Superior temporal gyrus (tissue), 1 donor: ENCODE data around the gene MYBPH.
A peak's percentile ranks its signal among the peaks of the same experiment; 100 is the strongest.

ENCODE experiments used
- DNase-seq: peaks from one replicate; pipeline ENCODE4 v3.0.0-alpha.2; 2016; ENCODE audit errors: extremely low spot score

MYBPH gene

DNA sequence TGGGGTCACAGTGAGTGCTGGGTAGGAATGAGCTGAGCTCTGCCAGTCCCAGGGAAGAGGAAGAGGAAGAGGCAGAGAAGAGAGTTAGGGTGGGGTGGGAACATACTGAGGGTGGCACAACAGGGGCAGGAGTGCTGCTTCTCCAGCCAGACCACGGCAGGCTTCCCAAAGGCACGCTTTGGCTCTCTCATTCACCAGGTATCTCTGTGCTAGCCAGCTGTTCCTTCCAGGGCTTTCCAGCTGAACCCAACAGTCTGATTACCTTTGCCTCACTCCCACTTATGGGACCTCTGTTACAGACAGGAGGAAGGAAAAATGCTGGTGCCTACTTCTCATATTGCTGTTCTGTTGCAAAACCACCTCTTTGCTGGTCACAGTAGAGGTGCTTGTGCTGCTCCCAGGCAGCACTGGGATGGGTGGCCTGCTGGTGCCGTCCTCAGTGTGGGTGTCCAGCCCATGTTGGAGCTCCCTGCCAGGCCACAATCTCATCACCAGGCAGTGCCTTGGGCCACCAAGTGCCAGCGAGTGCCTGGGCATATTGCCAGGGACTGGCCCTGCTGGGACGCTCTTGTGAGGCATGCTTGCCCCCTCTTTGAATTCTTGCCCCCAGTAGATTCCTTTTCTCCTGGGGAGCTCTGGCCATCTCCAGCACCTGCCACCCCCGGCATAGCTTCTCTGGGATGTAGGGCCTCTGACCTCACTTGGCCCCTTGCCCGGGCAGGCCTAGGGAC, 46.0 kb downstream of the MYBPH start:
- DNase-seq, result peak; percentile 95

DNA sequence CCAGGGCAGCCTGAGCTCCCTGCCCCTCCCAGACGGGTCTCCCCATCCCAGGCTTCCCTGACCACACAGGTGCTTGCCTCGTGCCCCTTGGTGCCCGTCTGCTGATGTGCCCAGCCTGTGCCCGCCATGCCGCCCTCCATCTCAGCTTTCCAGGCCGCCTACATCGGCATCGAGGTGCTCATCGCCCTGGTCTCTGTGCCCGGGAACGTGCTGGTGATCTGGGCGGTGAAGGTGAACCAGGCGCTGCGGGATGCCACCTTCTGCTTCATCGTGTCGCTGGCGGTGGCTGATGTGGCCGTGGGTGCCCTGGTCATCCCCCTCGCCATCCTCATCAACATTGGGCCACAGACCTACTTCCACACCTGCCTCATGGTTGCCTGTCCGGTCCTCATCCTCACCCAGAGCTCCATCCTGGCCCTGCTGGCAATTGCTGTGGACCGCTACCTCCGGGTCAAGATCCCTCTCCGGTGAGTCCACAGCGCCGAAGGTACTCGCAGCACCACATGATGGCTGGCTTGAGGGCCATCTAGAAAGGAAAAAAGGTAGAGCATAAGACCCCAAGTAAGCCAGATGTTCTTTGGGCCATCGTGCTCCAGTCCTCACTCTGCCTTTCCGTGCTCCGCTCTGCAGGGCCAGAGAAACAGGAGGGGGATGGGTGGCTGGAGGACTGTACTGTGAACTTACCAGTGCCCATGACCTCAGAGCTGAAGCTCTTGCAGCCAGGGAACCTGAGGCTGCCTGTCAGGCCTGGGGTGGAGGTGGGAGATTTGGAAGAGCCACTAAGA, 46.7 kb downstream of the MYBPH start:
- peak; percentile 74 for DNase-seq

DNA sequence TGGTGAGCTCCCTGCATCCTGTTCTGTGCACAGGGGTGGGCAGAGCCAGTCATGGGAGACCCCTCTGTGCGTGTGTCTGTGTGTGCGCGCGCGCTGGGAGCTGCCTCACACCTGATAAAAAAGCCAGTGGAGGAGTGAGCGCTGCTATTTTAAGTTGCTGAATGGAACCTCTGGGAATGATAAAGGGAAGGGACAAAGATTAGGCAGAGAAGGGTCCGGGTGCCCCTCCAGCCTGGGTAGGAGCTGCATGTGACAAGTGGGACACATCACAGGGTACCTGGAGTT, 47.3 kb downstream of the MYBPH start:
- no peak for DNase-seq

DNA sequence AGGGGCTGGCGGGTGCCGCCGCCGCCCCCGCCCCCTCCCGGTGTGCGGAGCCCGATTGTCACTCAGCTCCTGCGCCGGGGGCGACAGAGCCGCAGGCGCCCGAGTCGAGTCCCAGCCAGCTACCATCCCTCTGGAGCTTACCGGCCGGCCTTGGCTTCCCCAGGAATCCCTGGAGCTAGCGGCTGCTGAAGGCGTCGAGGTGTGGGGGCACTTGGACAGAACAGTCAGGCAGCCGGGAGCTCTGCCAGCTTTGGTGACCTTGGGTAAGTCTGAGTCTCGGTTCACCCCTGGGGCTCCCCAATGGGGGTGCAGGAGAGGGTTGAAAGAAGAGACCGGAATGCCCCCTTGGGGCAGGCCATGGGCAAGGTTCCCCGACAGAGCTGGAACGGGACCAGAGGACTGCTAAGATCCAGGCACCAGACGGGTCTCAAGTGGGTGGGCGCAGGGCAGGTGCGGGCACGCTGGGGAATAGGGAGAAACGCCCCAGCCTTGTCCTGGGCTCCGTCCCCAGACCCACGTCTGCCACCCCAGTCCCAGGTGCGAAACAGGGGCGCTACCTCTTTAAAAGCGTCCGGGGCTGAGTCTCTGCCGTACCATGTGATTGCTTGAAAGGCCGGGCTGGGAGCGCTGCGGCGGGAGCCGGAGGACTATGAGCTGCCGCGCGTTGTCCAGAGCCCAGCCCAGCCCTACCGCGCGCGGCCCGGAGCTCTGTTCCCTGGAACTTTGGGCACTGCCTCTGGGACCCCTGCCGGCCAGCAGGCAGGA, 47.8 kb downstream of the MYBPH start, which contains the start of gene ADORA1:
Gene ADORA1 (plus strand): TSS at position 61 of the 765 bp plus-strand sequence. CDS start 1,116 bp downstream, outside the sequence.
- peak; percentile 88 for DNase-seq

DNA sequence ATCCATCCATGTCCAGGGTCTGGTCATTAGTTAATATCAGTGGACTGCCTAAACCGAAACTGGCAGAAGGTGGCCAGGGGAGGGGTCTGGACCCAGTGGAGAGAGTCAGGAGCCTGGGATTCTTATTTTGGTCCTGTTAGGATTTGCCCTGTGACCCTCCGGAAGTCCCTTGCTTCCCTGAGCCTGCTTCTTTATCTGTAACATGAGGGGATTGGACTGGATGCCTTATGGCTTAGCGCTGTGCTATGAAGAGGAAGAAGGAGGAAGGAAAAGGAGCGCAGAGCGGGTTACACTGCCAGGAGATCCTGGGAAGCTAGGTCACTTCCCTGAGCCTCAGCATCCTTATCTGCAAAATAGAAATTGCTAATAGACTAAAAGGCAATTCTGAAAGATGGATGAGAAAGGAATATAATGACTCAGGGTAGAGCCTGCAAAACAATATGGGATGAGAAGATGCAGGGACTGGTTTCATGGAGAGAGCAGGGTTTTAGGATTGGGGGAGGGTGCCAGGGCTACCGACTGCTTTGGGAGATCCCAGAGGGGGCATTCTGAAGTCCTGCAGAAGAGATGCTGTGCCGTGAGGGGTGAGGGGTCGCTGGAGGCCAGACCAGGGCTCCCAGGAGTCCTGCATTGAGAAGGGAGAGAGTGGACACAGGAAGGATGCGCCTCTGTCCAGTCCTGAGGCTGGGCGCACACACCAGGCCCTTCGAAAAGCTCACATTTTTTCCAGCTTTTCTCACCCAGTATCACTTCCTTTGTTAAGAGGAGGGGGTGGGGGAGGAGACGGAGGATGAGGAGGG, 48.6 kb downstream of the MYBPH start:
- DNase-seq, result no peak

DNA sequence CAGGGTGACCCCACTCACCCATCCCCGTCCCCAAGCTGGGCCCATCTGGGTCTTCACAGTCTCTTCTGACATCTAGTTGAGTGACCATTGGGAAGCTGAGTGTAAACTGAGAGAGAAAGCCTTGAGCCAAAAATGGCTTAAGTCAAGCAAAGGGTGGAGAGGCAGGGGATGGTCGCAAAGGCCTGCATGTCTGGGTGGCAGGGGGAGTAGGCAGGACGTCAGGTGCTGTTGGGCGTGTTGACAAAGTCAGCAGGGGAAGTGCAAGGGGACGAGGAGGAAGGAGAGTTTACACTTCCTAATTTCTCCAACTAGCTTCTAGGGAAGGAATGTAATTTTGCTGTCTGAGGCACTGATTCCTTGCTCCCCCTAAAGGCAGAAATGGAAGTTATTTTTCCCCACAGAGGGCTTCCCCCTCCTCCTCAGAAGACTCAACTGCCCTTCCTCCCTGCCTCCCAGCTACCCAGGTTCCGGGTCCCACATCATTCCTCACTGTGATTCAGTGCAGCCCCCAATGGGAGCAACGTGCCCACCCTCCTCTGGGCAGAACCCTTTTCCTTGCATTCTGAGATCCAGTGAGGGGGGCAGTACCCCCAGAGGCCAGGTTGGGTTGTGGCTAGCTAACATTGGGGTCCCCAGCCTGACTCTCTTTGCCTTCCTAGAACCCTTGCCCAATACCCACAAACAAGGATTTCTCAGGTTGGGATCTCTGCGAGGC, 49.3 kb downstream of the MYBPH start:
- peak; percentile 77 for DNase-seq

DNA sequence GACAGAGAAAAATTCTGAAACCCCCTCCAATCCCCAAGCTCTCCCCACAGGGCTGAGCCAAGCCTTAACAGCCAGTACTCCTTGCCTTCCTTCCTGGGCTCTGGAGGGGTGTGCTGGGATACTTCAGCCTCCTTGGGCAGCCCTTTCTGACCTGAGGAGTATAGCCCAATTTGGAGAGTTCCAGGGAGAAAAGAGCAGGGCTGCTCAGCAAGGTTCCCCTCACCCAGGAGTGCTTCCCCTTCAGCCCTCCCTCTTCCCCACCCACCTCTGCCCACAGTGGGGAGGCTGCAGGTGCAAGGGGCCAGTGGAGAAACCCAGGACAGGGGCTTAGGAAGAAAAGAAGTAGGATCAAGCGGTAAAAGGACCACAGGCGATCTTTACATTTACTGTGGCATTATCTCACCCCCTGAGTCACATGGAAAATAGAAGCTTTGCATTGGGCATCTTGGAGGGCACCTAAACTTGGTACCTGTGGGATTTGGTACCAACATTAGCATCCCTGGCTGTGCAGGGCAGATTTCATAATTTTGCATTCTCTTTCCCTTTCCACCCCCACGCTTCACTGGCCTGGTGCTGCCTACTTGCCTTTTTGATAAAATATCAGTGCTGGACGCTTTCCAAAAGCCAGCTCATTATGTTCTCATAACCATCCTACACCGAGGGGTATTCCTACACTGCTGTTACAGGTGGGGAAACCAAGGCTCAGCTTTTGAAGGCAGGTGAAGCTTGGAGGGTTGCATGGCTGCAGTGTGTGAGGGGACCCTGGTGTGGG, 50.9 kb downstream of the MYBPH start:
- DNase-seq, result no peak

DNA sequence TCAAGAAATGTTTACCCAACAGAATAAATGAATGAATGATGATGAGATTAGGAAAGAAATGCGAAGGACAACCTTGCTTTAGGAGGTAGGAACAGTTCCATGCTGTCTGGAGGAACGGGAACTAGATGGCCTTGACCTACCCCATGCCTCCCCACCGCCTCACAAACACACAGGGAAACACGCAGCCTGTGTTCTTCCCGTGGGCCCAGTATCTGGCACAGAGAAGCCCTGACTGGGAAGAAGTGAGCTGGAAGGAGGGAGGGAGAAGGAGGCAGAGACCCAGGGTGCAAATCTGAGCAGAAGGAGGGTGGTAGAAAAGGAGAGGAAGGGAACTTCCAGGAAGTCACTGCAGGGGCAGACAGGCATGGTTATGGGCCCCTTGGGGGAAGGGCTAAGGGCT, 51.6 kb downstream of the MYBPH start:
- DNase-seq, result no peak

DNA sequence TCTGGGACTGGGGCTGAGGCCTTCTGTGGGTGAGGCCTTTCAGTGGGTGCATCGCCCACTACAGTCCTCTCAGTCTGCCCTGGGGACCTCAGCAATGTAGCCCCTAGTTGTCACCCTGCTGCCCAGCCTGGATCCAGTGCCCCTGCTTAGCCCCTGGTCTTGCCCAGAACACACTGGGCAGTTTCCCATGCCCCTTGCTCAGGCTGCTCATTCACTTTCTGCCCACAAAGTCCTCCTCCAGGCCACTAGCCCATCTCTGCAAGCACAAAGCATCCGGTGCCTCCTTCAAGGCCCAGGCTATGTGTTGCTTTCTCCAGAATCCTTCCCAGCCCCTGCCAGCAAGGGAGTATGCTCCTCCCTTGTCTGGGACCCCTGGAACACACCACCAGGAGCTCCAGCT, 53.5 kb downstream of the MYBPH start:
- DNase-seq, result no peak

DNA sequence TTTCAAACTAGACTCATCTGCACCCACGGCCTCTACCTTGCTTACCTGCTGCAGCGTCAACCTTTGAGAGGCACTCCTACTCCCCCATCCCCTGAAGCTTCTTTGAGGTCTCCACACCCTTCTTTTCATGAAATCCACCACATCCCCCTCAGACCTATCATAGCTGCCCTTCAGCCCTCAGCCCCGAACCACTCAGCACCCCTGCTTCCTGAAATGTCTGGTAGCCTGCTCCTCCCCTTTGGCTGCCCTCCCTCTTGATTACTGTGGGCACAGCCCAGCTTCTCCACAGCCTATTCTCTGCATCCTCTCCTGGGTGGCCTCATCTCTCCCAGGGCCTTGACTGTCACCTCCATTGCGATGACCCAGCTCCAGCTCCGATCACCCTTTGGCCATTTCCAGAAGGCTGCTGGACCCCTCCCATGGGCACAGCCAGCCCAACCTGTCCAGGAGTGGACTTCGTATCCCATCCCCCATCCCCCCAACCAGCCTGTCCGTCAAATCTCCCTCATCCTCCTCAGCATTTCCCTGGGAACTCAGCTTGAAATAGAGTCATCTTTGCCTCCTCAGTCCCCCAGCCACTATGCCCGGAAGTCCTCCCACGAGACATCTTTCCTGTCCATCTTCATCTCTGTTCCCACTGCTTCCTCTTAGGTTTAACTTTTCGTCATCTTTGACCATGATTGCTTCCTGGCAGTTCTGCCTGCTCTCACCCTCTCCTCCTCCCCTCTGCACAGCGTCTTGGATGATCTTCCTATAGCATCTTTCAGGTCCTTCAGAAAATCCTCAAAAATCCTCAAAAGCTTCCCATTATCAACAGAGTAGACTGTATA, 54.2 kb downstream of the MYBPH start:
- no peak for DNase-seq

DNA sequence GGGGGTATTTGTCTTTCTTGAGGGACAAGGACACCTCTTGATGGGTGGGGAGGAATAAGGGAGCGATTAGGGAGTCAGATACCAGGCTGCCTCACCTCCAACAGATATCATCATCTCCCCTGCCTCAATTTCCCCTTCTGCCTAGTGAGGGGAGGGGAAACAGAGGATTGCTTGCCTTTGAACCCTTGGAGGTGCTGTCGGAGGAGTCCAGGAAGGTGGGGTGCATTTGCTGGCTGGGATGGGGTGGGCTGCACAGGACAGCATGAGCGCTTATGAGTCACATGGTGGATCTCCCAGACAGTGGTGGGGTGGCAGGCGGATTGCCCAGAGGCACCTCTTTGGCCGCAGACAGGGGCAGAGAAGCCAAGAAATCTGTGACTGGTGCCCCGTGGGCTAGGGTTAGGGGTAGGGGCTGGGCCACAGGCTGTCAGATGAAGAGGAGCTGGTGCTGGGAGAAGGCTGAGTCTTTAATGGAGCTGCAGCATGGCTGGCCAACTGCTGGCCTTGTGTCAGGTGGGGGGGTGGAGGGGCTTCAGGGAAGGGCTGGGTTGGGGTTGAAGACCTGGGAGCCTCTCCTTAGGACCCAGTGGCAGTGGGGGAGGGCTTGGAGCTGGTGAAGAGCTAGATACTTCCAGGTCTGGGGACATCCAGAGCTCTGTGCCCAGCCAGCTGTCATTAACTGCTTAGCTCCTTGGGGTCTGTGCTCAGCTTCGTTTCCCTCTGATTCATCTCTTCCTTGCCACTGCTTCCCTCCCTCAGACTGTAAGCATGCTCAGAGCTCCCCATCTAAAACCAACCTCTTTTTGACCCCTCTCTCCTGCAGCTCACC, 55.1 kb downstream of the MYBPH start:
- DNase-seq, result no peak
